Ascending aorta (tissue), 2 donors: ENCODE measurements around the gene DPH1. TPM values are rescaled to one million over a fixed set of nuclear protein-coding genes. Genes with fewer than 3 reads are reported as not detected.
A peak's percentile ranks its signal among the peaks of the same experiment; 100 is the strongest.

ENCODE experiments used
- DNase-seq, 2 donors: peaks; one replicate each; pipeline ENCODE4 v3.0.0-alpha.2; 2019; ENCODE audit warnings: low spot score in 2 of 2
- H3K27ac ChIP-seq, 2 donors: fragments of 200-600 bp; sonication (generic); one replicate each; pipeline ENCODE4 v1.5.1; 2016 to 2017; ENCODE audit warnings: mild to moderate bottlenecking in 1 of 2
- H3K27me3 ChIP-seq: fragments of 200-600 bp; sonication (generic); one replicate; pipeline ENCODE4 v1.5.1; 2017
- H3K36me3 ChIP-seq, 2 donors: fragments of 200-600 bp; sonication (generic); one replicate each; pipeline ENCODE4 v1.5.1; 2016
- H3K4me1 ChIP-seq, 2 donors: fragments of 200-600 bp; sonication (generic); one replicate each; pipeline ENCODE4 v1.5.1; 2016 to 2017; ENCODE audit warnings: mild to moderate bottlenecking in 1 of 2
- H3K4me3 ChIP-seq, 2 donors: fragments of 200-600 bp; sonication (generic); one replicate each; pipeline ENCODE4 v1.5.1; 2016 to 2017; ENCODE audit warnings: mild to moderate bottlenecking in 1 of 2
- H3K9me3 ChIP-seq, 2 donors: fragments of 200-600 bp; sonication (generic); one replicate each; pipeline ENCODE4 v1.5.1; 2016
- CTCF ChIP-seq, 3 experiments: fragments of 200-600 bp in 2 of 3; fragments of 450-650 bp in 1 of 3; sonication (generic) in 2 of 3; IDR thresholded peaks; one replicate each; pipeline ENCODE4 v1.5.1; 2016 to 2019; ENCODE audit warnings: antibody characterized with exemption in 3 of 3, mild to moderate bottlenecking in 1 of 3, moderate library complexity in 1 of 3
- intact Hi-C: fragments of 100-400 bp; cut with DNase I; formaldehyde crosslinking; loops from one replicate; pipeline ENCODE4 v1.15.1; 2023
- total RNA-seq: library from RNA; depleted of rRNA; stranded (reverse); fragments of >200 nt; gene quantifications from one replicate; pipeline ENCODE4 v1.1.0, GENCODE V29; 2016

The DPH1 gene
- total RNA-seq, 1 donor from 2014 or later = 125 TPM

- intact Hi-C loops = no loop called here
- H3K4me1 ChIP-seq = peaks cover 20 to 22% of the 10 kb centered on the region in 2 donors
- H3K9me3 ChIP-seq = no peaks in the 10 kb centered on the region
- no peak for DNase-seq
- H3K4me3 ChIP-seq = no peak overlapping the region
- TF ChIP-seq CTCF (IDR thresholded peaks at IDR 0.05) = no peak
- H3K27ac ChIP-seq = no peak overlapping the region
- no peaks in the 10 kb centered on the region for H3K27me3 ChIP-seq
- no peaks in the 10 kb centered on the region for H3K36me3 ChIP-seq
Measured at GRCh38 chr17:1995907-1996799, 33.8 kb upstream of the DPH1 start.

- no peak overlapping the region for H3K4me3 ChIP-seq
- TF ChIP-seq CTCF (IDR thresholded peaks at IDR 0.05) = no peak
- no peaks in the 10 kb centered on the region for H3K27me3 ChIP-seq
- H3K27ac ChIP-seq = no peak overlapping the region
- H3K9me3 ChIP-seq = no peaks in the 10 kb centered on the region
- H3K36me3 ChIP-seq = no peaks in the 10 kb centered on the region
- peaks cover 20 to 22% of the 10 kb centered on the region in 2 donors for H3K4me1 ChIP-seq
- DNase-seq = no peak
- intact Hi-C loops = no loop called here
Measured at GRCh38 chr17:1996800-1997288, 33.1 kb upstream of the DPH1 start.

GRCh38 chr17:1997289-1997926 is 32.5 kb upstream of the DPH1 start:
- H3K9me3 ChIP-seq = no peaks in the 10 kb centered on the region
- no peak for TF ChIP-seq CTCF (IDR thresholded peaks at IDR 0.05)
- no peaks in the 10 kb centered on the region for H3K27me3 ChIP-seq
- peaks cover 20 to 22% of the 10 kb centered on the region in 2 donors for H3K4me1 ChIP-seq
- H3K36me3 ChIP-seq = no peaks in the 10 kb centered on the region
- H3K4me3 ChIP-seq = peak overlapping the region; percentile 64 to 80
- DNase-seq = no peak
- intact Hi-C loops = no loop called here
- H3K27ac ChIP-seq = peak overlapping the region in 1 of 2 donors; percentile 37

- TF ChIP-seq CTCF (IDR thresholded peaks at IDR 0.05) = no peak
- Histone ChIP-seq H3K27me3 (no peaks in the 10 kb centered on the region), H3K36me3 (no peaks in the 10 kb centered on the region), H3K4me3 (peak overlapping the region; percentile 64 to 80), H3K27ac (peak overlapping the region in 1 of 2 donors; percentile 37), H3K9me3 (no peaks in the 10 kb centered on the region), H3K4me1 (peaks cover 20 to 22% of the 10 kb centered on the region in 2 donors)
- intact Hi-C loops = loop anchor here (2.0 kb wide), 1 partner anchor 15 kb away; no protein-coding TSS in a partner anchor
- DNase-seq = no peak
Measured at GRCh38 chr17:1997927-1998742, 31.8 kb upstream of the DPH1 start.

- peak overlapping the region; percentile 80 to 81 for H3K27ac ChIP-seq
- H3K27me3 ChIP-seq = no peaks in the 10 kb centered on the region
- DNase-seq = no peak
- no peaks in the 10 kb centered on the region for H3K9me3 ChIP-seq
- peak overlapping the region in 1 of 2 donors; percentile 22 for H3K4me3 ChIP-seq
- intact Hi-C loops = loop anchor here (2.0 kb wide), 1 partner anchor 13 kb away; no protein-coding TSS in a partner anchor
- H3K36me3 ChIP-seq = no peaks in the 10 kb centered on the region
- no peak for TF ChIP-seq CTCF (IDR thresholded peaks at IDR 0.05)
- H3K4me1 ChIP-seq = peaks cover 20 to 22% of the 10 kb centered on the region in 2 donors
Measured at GRCh38 chr17:1999557-2000251, 30.2 kb upstream of the DPH1 start.
